Measurements from ENCODE around the gene NCK2.

NCK2 gene

GRCh38 chr2:105782123-105782522 is 37.4 kb downstream of the NCK2 start:
- Histone ChIP-seq H4K20me1 (ENCODE audit: insufficient read depth, low read length) (peaks cover 44% of the 10 kb centered on the region; the same call in 1 of the 2 replicates), H3K9me2 (replicated peaks; ENCODE audit: insufficient read depth, low read length) (no peaks in the 10 kb centered on the region), H3K36me3 (replicated peaks; ENCODE audit: insufficient read depth, low read length) (no peaks in the 10 kb centered on the region), H3K4me1 (ENCODE audit: low read length) (peaks cover 13% of the 10 kb centered on the region), H3K4me3 (ENCODE audit: low read length) (no peak overlapping the region), H3K79me2 (ENCODE audit: low read length) (peaks cover 100% of the 10 kb centered on the region), H3K9ac (ENCODE audit: low read length) (no peak overlapping the region), H3K27me3 (replicated peaks; ENCODE audit: insufficient read depth, low read length) (no peaks in the 10 kb centered on the region), H3K9me3 (replicated peaks; ENCODE audit: insufficient read depth, low read length) (no peaks in the 10 kb centered on the region), H2AFZ (ENCODE audit: low read length) (no peak overlapping the region), H3K27ac (ENCODE audit: low read length) (no peak overlapping the region), H3K4me2 (ENCODE audit: low read depth, low read length) (no peak overlapping the region), H3F3A (ENCODE audit: insufficient read depth, low read length) (peaks cover 6% of the 10 kb centered on the region; the same call in 1 of the 2 replicates)
- DNase-seq: no peak
- TF ChIP-seq CTCF (IDR thresholded peaks at IDR 0.05; ENCODE audit: low read length): peak; percentile 12; the same call in 1 of the 2 replicates
- no peak for TF ChIP-seq EZH2 (optimal IDR thresholded peaks at IDR 0.05; ENCODE audit: low read depth, low read length)

GRCh38 chr2:105782646-105783045 is 37.9 kb downstream of the NCK2 start:
- no peak overlapping the region for H2AFZ ChIP-seq (ENCODE audit: low read length)
- no peaks in the 10 kb centered on the region for H3K36me3 ChIP-seq (replicated peaks; ENCODE audit: insufficient read depth, low read length)
- no peaks in the 10 kb centered on the region for H3K9me3 ChIP-seq (replicated peaks; ENCODE audit: insufficient read depth, low read length)
- H3K4me3 ChIP-seq (ENCODE audit: low read length): no peak overlapping the region
- no peaks in the 10 kb centered on the region for H3K9me2 ChIP-seq (replicated peaks; ENCODE audit: insufficient read depth, low read length)
- DNase-seq: no peak
- peaks cover 100% of the 10 kb centered on the region for H3K79me2 ChIP-seq (ENCODE audit: low read length)
- peaks cover under 1% of the 10 kb centered on the region; the same call in 1 of the 2 replicates for H3F3A ChIP-seq (ENCODE audit: insufficient read depth, low read length)
- H3K9ac ChIP-seq (ENCODE audit: low read length): no peak overlapping the region
- peaks cover 14% of the 10 kb centered on the region for H3K4me1 ChIP-seq (ENCODE audit: low read length)
- no peaks in the 10 kb centered on the region for H3K27me3 ChIP-seq (replicated peaks; ENCODE audit: insufficient read depth, low read length)
- H3K27ac ChIP-seq (ENCODE audit: low read length): no peak overlapping the region
- peaks cover 41% of the 10 kb centered on the region; the same call in 1 of the 2 replicates for H4K20me1 ChIP-seq (ENCODE audit: insufficient read depth, low read length)
- H3K4me2 ChIP-seq (ENCODE audit: low read depth, low read length): no peak overlapping the region
- TF ChIP-seq EZH2phosphoT487 (IDR thresholded peaks at IDR 0.05; ENCODE audit: low read length) (no peak), CTCF (IDR thresholded peaks at IDR 0.05; ENCODE audit: low read length) (no peak), EZH2 (optimal IDR thresholded peaks at IDR 0.05; ENCODE audit: low read depth, low read length) (no peak)

- Histone ChIP-seq H3K36me3 (replicated peaks; ENCODE audit: insufficient read depth, low read length) (no peaks in the 10 kb centered on the region), H3K4me1 (ENCODE audit: low read length) (peaks cover 14% of the 10 kb centered on the region), H3K27me3 (replicated peaks; ENCODE audit: insufficient read depth, low read length) (no peaks in the 10 kb centered on the region), H3K4me2 (ENCODE audit: low read depth, low read length) (no peak overlapping the region), H3K27ac (ENCODE audit: low read length) (no peak overlapping the region), H3K9ac (ENCODE audit: low read length) (no peak overlapping the region), H3K79me2 (ENCODE audit: low read length) (peaks cover 100% of the 10 kb centered on the region), H3K9me2 (replicated peaks; ENCODE audit: insufficient read depth, low read length) (no peaks in the 10 kb centered on the region), H2AFZ (ENCODE audit: low read length) (no peak overlapping the region), H3K4me3 (ENCODE audit: low read length) (no peak overlapping the region), H3F3A (ENCODE audit: insufficient read depth, low read length) (no peaks in the 10 kb centered on the region), H4K20me1 (ENCODE audit: insufficient read depth, low read length) (peaks cover 39% of the 10 kb centered on the region; the same call in 1 of the 2 replicates), H3K9me3 (replicated peaks; ENCODE audit: insufficient read depth, low read length) (no peaks in the 10 kb centered on the region)
- TF ChIP-seq EZH2 (optimal IDR thresholded peaks at IDR 0.05; ENCODE audit: low read depth, low read length): no peak
- TF ChIP-seq CTCF (IDR thresholded peaks at IDR 0.05; ENCODE audit: low read length): no peak
- no peak for TF ChIP-seq EZH2phosphoT487 (IDR thresholded peaks at IDR 0.05; ENCODE audit: low read length)
- no peak for DNase-seq
Measured at GRCh38 chr2:105783151-105783738, 38.5 kb downstream of the NCK2 start.

Data from MM.1S (cell line).